ENCODE measurements around the gene AHDC1. TPM values are rescaled to one million over a fixed set of nuclear protein-coding genes. Genes with fewer than 3 reads are reported as not detected.

The AHDC1 gene
- total and polyA plus RNA-seq, 2 donors: 4.2 to 22.6 TPM

DNA sequence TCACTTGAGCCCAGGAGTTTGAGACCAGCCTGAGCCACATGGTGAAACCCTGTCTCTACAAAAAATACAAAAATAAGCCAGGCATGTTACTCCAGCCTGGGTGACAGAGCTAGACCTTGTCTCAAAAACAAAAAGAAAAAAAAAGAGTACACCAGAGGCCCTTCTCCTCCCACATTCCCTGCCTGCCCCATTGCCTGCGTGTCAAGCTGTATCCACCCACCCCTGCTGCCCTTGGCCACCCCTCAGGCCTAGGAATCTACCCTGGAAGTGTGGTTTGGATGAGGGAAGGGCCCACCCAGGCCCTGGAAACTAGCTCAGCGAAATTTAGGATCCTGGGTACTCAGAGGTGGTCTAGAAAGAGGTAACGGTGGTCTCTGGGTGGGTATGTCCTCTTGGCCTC, 88.3 kb downstream of the AHDC1 start:
- peaks cover 0 to 3% of the 10 kb centered on the region in 2 donors for H3K9me3 ChIP-seq (ENCODE audit: control insufficient read depth in 2 of 2, insufficient read depth in 1 of 2, low read length in 1 of 2)
- peaks cover 13 to 58% of the 10 kb centered on the region in 2 donors for H3K4me1 ChIP-seq (ENCODE audit: control insufficient read depth in 2 of 2, insufficient read depth in 2 of 2, low read length in 2 of 2)
- no peak overlapping the region for H3K27ac ChIP-seq (ENCODE audit: low read depth in 1 of 2, low read length in 1 of 2)
- no peak for DNase-seq (ENCODE audit: low read depth in 6 of 9, low spot score in 9 of 9)
- no peaks in the 10 kb centered on the region for H3K36me3 ChIP-seq (ENCODE audit: control insufficient read depth in 2 of 2, insufficient read depth in 2 of 2, low read length in 1 of 2)
- no peaks in the 10 kb centered on the region for H3K27me3 ChIP-seq (ENCODE audit: control insufficient read depth in 2 of 2, insufficient read depth in 1 of 2, low read length in 1 of 2)
- WGBS: 98% methylated on average over 3 of the region's 3 CpGs
- H3K4me3 ChIP-seq (ENCODE audit: low read length in 2 of 2): no peak overlapping the region

DNA sequence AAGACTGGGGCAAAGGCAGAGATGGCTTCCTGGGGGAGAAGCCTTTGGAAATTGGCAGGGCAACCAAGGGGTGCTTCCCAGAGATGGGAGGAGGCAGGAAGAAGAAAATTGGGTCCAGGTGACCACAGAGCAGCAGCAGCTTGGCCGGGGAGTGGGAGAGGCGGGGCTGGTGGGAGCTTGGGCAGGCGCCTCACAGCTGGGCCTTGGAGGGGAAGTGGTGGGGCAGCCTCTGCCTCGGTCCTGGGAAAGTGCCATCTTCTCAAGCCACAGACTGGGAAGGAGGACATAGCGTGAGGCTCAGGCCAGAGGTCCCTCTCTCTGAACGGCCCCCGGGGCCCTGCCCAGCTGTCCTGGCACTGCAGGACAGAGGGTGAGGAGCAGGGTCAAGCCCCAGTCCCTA, 90.0 kb downstream of the AHDC1 start:
- Histone ChIP-seq H3K36me3 (ENCODE audit: control insufficient read depth in 2 of 2, insufficient read depth in 2 of 2, low read length in 1 of 2) (no peaks in the 10 kb centered on the region), H3K27ac (ENCODE audit: low read depth in 1 of 2, low read length in 1 of 2) (no peak overlapping the region), H3K27me3 (ENCODE audit: control insufficient read depth in 2 of 2, insufficient read depth in 1 of 2, low read length in 1 of 2) (no peaks in the 10 kb centered on the region), H3K4me1 (ENCODE audit: control insufficient read depth in 2 of 2, insufficient read depth in 2 of 2, low read length in 2 of 2) (peaks cover 0 to 51% of the 10 kb centered on the region in 2 donors), H3K9me3 (ENCODE audit: control insufficient read depth in 2 of 2, insufficient read depth in 1 of 2, low read length in 1 of 2) (peaks cover 0 to 3% of the 10 kb centered on the region in 2 donors), H3K4me3 (ENCODE audit: low read length in 2 of 2) (no peak overlapping the region)
- DNase-seq (ENCODE audit: low read depth in 6 of 9, low spot score in 9 of 9): no peak
- WGBS: 38% methylated on average over 7 of the region's 7 CpGs

DNA sequence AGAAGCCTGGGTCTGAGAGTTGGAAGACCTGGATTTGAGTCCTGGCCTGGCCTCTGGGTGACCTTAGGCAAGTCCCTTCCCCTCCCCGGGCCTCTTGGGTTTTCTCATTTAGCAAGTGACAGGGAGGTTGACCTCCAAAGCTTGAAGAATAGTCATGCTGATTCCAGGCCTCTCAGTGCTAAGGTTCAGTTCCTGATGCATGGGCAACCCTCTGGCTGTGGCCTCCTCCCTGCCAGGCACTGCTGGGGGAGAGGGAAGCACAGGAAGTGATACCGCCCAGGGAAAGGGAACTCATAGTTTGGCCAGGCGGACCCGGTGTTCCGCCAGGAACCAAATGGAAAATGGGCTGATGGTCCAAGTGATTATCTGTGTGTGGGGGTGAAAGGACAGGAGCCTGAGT, 90.4 kb downstream of the AHDC1 start:
- no peak overlapping the region for H3K27ac ChIP-seq (ENCODE audit: low read depth in 1 of 2, low read length in 1 of 2)
- H3K27me3 ChIP-seq (ENCODE audit: control insufficient read depth in 2 of 2, insufficient read depth in 1 of 2, low read length in 1 of 2): no peaks in the 10 kb centered on the region
- H3K36me3 ChIP-seq (ENCODE audit: control insufficient read depth in 2 of 2, insufficient read depth in 2 of 2, low read length in 1 of 2): no peaks in the 10 kb centered on the region
- WGBS: 82% methylated on average over 5 of the region's 5 CpGs
- no peak overlapping the region for H3K4me3 ChIP-seq (ENCODE audit: low read length in 2 of 2)
- peaks cover 0 to 48% of the 10 kb centered on the region in 2 donors for H3K4me1 ChIP-seq (ENCODE audit: control insufficient read depth in 2 of 2, insufficient read depth in 2 of 2, low read length in 2 of 2)
- no peak for DNase-seq (ENCODE audit: low read depth in 6 of 9, low spot score in 9 of 9)
- H3K9me3 ChIP-seq (ENCODE audit: control insufficient read depth in 2 of 2, insufficient read depth in 1 of 2, low read length in 1 of 2): peaks cover 0 to 3% of the 10 kb centered on the region in 2 donors

DNA sequence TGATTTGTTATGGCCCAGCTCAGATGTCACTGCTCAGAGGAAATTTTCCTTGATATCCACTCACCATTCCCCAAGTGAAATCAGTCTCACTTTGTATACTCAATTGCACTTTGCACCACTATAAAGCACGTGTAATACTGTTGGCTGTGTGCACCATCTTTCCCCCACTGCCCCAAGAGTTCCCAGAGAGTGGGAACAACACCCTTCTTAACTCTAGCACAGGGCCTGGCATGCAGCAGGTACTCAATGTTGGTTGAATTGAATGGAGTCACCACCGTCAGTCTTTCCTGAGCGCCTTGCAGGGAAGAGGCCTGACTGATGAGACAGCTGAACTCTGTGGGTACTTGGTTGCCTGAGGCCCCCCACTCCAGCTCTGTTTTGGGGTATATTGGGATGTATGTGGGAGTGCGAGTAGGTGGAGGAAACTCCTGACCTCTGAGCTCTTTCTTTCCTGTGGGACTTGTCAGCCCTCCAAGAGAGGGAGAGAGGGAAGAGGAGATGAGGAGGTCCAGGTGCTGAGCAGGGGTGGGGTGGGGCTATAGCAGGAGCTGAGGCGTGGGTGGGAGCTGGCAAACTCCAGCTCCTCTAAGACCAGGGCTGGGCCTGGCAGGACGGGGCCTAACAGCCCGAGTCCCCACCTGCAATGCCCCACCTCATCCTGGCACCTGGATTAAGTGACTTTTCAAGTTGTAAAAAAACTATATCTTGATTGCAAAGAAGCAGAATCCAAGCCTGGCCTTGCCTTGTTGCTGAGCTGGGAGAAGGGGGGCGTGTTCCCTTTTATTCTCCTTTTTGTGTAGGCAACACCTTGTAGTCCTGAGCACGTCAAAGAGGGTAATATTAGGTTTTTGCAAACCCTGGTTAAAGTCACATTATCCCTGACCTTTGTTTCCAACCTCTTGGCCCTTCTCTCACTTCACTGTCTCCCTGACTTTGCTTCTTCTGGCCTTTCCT, 94.5 kb downstream of the AHDC1 start:
- H3K4me3 ChIP-seq (ENCODE audit: low read length in 2 of 2): no peak overlapping the region
- 87% methylated on average over 9 of the region's 9 CpGs for whole genome bisulfite sequencing
- H3K27me3 ChIP-seq (ENCODE audit: control insufficient read depth in 2 of 2, insufficient read depth in 1 of 2, low read length in 1 of 2): no peaks in the 10 kb centered on the region
- H3K36me3 ChIP-seq (ENCODE audit: control insufficient read depth in 2 of 2, insufficient read depth in 2 of 2, low read length in 1 of 2): no peaks in the 10 kb centered on the region
- peaks cover 0 to 3% of the 10 kb centered on the region in 2 donors for H3K9me3 ChIP-seq (ENCODE audit: control insufficient read depth in 2 of 2, insufficient read depth in 1 of 2, low read length in 1 of 2)
- H3K4me1 ChIP-seq (ENCODE audit: control insufficient read depth in 2 of 2, insufficient read depth in 2 of 2, low read length in 2 of 2): peaks cover 0 to 51% of the 10 kb centered on the region in 2 donors
- no peak for DNase-seq (ENCODE audit: low read depth in 6 of 9, low spot score in 9 of 9)
- peak overlapping the region; percentile 13 to 40 for H3K27ac ChIP-seq (ENCODE audit: low read depth in 1 of 2, low read length in 1 of 2)

DNA sequence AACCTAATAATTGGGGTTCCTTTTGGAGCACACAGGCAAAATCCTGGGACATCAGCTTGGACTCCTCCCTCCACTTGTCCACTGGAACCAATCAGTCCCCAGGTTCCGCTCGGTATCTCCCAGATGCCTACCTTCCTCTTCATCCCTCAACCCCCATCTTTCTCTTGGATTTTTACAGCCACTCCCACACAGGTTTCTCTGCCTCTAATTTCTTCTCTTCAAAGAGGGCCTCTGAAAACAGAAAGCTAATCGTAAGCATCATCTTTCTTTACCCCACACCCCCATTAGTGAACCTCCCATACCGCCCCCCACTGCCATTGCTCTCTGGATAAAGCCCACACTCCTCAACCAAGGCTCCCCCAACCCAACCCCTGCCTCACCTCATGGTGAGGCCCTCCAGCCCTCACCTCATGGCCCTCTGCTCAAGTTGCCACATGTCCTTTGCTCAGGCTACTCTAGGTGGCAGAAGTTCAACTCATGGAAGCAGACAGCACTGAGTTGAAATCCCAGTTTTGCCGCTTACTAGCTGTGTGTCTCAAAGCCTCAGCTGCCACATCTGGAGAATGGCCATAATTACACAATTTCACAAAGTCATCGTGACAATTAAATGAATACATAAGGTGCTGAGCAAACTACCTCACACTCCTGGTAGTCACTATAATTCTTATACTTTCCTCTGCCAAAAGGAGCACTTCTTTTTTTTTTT, 95.8 kb downstream of the AHDC1 start:
- Histone ChIP-seq H3K36me3 (ENCODE audit: control insufficient read depth in 2 of 2, insufficient read depth in 2 of 2, low read length in 1 of 2) (no peaks in the 10 kb centered on the region), H3K27ac (ENCODE audit: low read depth in 1 of 2, low read length in 1 of 2) (peak overlapping the region in 1 of 2 donors; percentile 5), H3K9me3 (ENCODE audit: control insufficient read depth in 2 of 2, insufficient read depth in 1 of 2, low read length in 1 of 2) (no peaks in the 10 kb centered on the region), H3K4me1 (ENCODE audit: control insufficient read depth in 2 of 2, insufficient read depth in 2 of 2, low read length in 2 of 2) (peaks cover 0 to 47% of the 10 kb centered on the region in 2 donors), H3K4me3 (ENCODE audit: low read length in 2 of 2) (no peak overlapping the region), H3K27me3 (ENCODE audit: control insufficient read depth in 2 of 2, insufficient read depth in 1 of 2, low read length in 1 of 2) (no peaks in the 10 kb centered on the region)
- DNase-seq (ENCODE audit: low read depth in 6 of 9, low spot score in 9 of 9): no peak
- 94% methylated on average over 6 of the region's 6 CpGs for whole genome bisulfite sequencing

DNA sequence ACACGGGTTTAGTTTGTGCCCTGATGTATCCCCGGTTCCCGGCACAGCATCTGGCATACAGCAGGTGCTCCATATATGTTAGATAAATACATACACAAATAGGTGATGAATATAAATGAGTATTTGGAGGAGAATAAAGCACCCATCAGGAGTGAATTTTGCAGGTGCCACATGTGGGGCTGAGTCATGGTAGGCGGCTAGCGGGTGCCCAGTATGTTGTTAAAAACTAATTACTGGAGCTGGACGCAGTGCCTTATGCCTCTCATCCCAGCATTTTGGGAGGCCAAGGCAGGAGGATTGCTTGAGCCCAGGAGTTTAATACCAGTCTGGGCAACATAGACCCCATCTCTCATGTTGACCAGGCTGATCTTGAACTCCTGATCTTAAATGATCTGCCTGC, 97.2 kb downstream of the AHDC1 start:
- WGBS: over 99% methylated on average over 6 of the region's 6 CpGs
- H3K9me3 ChIP-seq (ENCODE audit: control insufficient read depth in 2 of 2, insufficient read depth in 1 of 2, low read length in 1 of 2): no peaks in the 10 kb centered on the region
- no peaks in the 10 kb centered on the region for H3K36me3 ChIP-seq (ENCODE audit: control insufficient read depth in 2 of 2, insufficient read depth in 2 of 2, low read length in 1 of 2)
- no peak for DNase-seq (ENCODE audit: low read depth in 6 of 9, low spot score in 9 of 9)
- no peaks in the 10 kb centered on the region for H3K27me3 ChIP-seq (ENCODE audit: control insufficient read depth in 2 of 2, insufficient read depth in 1 of 2, low read length in 1 of 2)
- H3K27ac ChIP-seq (ENCODE audit: low read depth in 1 of 2, low read length in 1 of 2): no peak overlapping the region
- no peak overlapping the region for H3K4me3 ChIP-seq (ENCODE audit: low read length in 2 of 2)
- H3K4me1 ChIP-seq (ENCODE audit: control insufficient read depth in 2 of 2, insufficient read depth in 2 of 2, low read length in 2 of 2): peaks cover 0 to 38% of the 10 kb centered on the region in 2 donors

DNA sequence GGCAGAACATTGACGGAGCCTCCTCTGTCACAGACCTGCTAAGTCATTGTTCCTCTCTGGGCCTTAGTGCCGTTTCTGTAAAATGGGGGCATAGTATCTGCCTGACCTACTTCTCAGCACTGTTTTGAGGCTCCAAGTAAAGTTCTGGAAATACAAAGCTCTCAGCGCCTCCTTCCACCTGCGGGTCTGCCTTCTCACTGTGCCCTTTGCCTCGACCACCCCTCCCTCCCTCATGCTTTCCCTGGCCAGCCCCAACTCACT, 98.6 kb downstream of the AHDC1 start:
- WGBS: 94% methylated on average over 5 of the region's 5 CpGs
- H3K9me3 ChIP-seq (ENCODE audit: control insufficient read depth in 2 of 2, insufficient read depth in 1 of 2, low read length in 1 of 2): no peaks in the 10 kb centered on the region
- H3K36me3 ChIP-seq (ENCODE audit: control insufficient read depth in 2 of 2, insufficient read depth in 2 of 2, low read length in 1 of 2): no peaks in the 10 kb centered on the region
- no peaks in the 10 kb centered on the region for H3K27me3 ChIP-seq (ENCODE audit: control insufficient read depth in 2 of 2, insufficient read depth in 1 of 2, low read length in 1 of 2)
- H3K27ac ChIP-seq (ENCODE audit: low read depth in 1 of 2, low read length in 1 of 2): peak overlapping the region; percentile 71 to 84
- H3K4me1 ChIP-seq (ENCODE audit: control insufficient read depth in 2 of 2, insufficient read depth in 2 of 2, low read length in 2 of 2): peaks cover 0 to 34% of the 10 kb centered on the region in 2 donors
- DNase-seq (ENCODE audit: low read depth in 6 of 9, low spot score in 9 of 9): no peak
- H3K4me3 ChIP-seq (ENCODE audit: low read length in 2 of 2): no peak overlapping the region

DNA sequence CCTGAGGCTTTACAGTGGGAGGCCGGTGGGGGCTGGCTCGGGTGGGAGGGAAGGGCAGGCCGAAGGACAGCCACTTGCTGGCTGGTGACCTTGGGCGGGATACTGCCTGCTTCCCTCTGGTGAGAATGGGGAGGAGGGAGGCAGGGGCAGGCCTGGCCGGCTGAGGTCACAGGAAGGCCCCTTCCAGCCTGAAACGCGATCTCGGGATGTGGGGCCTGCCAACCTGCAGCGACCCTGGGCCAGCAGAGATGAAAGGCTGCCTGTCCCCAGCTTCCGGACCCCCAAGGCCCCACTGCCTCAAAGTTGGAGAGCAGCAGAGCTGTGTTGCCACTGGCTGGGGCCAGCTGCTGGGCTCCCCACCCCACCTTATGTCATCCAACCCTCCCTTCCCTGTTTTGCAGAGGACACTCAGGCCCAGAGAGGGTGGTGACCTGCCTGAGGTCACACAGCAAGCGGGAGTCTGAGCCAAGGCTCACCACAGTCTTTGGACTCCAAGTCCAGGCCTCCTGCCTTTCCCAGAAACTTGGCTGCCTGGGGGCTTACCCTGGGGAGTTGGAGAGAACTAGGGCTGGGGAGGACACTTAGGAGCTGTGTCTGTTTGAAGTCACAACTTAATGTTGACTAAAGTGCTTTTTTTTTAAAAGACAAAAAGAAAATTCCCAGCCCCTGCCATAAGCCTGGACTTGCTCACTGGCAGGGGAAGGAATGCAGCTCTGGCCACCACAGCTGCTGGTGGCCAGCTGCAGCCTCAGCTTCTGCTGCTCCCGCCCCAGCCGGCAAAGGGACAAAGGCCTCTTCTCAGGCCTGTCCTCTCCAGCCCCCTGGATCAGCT, 99.1 kb downstream of the AHDC1 start:
- 95% methylated on average over 13 of the region's 13 CpGs for WGBS
- H3K9me3 ChIP-seq (ENCODE audit: control insufficient read depth in 2 of 2, insufficient read depth in 1 of 2, low read length in 1 of 2): no peaks in the 10 kb centered on the region
- no peak overlapping the region for H3K4me3 ChIP-seq (ENCODE audit: low read length in 2 of 2)
- peaks cover 0 to 33% of the 10 kb centered on the region in 2 donors for H3K4me1 ChIP-seq (ENCODE audit: control insufficient read depth in 2 of 2, insufficient read depth in 2 of 2, low read length in 2 of 2)
- no peak for DNase-seq (ENCODE audit: low read depth in 6 of 9, low spot score in 9 of 9)
- H3K36me3 ChIP-seq (ENCODE audit: control insufficient read depth in 2 of 2, insufficient read depth in 2 of 2, low read length in 1 of 2): no peaks in the 10 kb centered on the region
- H3K27ac ChIP-seq (ENCODE audit: low read depth in 1 of 2, low read length in 1 of 2): peak overlapping the region; percentile 72 to 84
- no peaks in the 10 kb centered on the region for H3K27me3 ChIP-seq (ENCODE audit: control insufficient read depth in 2 of 2, insufficient read depth in 1 of 2, low read length in 1 of 2)
